ENCODE results near the gene FGR.

FGR gene

DNA sequence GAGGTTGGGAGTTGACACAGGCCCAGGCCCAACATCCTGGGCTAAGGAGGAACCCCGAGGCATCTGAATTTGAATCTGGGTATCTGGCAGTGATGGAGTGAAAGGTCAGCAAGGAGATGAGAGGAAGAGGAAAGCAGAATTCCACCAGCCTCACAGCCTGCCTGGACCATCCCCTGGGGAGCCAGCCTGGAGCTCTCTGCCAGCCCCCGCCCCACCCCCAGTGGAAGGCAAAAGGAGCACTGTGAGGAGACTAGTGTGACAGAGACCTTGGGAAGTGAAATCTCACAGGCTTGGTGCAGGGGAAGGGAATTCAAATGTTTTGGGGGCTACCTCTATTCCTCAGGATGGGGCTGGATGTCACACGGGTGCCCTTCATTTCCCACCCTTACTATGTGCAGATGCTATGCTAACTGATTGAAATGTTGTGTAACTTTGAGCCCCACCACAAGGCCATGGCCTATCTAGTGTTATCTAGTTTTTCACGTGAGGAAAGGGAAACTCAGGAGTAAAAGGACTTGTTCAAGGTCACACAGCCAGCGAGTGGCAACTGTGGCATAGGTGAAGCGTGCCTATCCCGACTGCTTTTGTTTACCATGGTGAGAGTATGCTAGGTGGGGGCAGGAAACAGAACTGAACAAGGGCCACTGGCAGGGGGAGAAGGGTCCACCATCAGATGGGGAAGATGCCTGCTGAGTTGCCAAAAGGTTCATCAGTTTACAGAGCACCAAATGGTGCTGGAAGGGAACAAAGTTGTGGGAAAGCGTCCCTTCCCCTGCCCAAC is 60.8 kb downstream of the FGR start:
- peaks cover 65% of the 10 kb centered on the region for H3K4me1 ChIP-seq (ENCODE audit: insufficient read depth, low read length)
- 69% methylated on average over 8 of the region's 8 CpGs for WGBS
- H3K27ac ChIP-seq (ENCODE audit: low read depth, low read length), result peak overlapping the region; percentile 95
- H3K4me3 ChIP-seq (ENCODE audit: low read length), result peak overlapping the region; percentile 59
- H3K9me3 ChIP-seq (ENCODE audit: insufficient read depth, low read depth, low read length), result no peaks in the 10 kb centered on the region
- no peaks in the 10 kb centered on the region for H3K27me3 ChIP-seq (ENCODE audit: insufficient read depth, low read length)
- peak overlapping the region; percentile 83 for H3K9ac ChIP-seq (ENCODE audit: low read depth, low read length)
- H3K36me3 ChIP-seq (ENCODE audit: insufficient read depth, low read length), result no peaks in the 10 kb centered on the region; the same call in 1 of the 2 replicates

DNA sequence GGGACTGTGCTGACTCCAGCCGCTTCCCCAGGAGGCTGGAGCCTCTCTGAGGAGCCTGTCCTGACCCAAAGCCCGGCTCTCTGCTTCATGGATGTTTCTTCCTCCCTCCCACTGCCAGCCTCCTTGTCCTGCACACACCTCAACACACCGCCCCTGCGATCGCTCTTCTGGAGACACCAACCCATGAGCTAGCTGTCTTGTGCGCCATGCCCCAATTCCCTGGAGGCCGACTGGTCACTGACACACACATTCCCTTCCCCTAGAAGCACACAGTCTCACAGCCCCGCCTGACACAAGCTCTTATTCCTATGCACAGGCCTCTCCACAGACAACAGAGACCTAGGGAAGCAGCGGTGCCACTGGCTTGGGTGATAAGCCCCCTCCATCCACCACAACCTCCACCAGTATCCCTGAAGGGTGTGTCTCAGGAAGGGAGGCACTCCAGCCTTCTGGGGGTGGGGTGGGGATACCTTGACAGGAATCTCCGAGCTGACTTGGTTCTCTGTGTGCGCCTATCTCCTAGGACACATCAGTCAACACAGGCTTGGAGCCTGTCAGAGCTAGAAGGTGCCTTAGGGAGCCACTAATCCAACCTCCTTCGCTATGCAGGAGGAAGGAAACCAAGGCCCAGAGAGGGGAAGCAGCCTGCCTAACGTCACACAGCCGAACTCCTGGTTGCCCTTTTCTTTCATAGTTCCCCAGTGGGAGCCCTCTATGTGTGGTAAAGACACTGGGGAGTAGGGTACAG is 62.1 kb downstream of the FGR start:
- Histone ChIP-seq H3K4me1 (ENCODE audit: insufficient read depth, low read length) (peaks cover 71% of the 10 kb centered on the region), H3K4me3 (ENCODE audit: low read length) (peak overlapping the region; percentile 37; the same call in 1 of the 2 replicates)
- 57% methylated on average over 14 of the region's 14 CpGs for WGBS

DNA sequence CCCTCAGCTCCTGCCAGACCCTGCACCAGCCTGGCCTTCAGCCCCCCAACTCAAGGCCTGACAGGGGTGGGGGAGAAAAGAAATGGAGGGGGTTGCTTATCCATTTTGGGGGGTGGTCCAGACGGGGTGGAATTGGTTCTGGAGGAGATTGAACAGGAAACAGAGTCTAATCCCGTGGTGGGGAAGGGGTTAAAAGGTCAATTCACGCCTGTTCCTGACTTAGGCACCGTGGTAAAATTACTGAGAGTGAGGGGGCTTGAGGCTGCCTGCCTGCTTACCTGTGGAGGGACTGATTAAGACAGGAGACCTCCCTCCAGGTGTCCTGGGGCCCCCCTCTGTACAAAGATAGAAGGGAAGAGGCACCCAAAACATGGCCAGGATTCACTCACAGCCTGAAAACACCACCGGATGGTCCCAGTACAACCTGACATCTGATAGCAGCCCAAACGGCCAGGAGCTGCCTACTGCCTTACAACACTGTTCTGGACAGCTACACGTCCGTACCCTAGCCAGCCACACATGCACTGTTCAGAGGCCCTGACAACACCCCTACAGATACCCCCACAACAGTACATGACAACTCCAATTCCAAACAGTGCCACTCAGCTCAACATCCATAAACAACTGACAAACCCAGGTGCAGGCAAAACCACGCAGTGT is 62.8 kb downstream of the FGR start:
- WGBS, result 13% methylated on average over 9 of the region's 9 CpGs
- Histone ChIP-seq H3K9ac (ENCODE audit: low read depth, low read length) (peak overlapping the region; percentile 30; the same call in 1 of the 2 replicates), H3K4me1 (ENCODE audit: insufficient read depth, low read length) (peaks cover 76% of the 10 kb centered on the region)

More for the DNA sequence above, 62.1 kb downstream of the FGR start:
- no peaks in the 10 kb centered on the region for H3K9me3 ChIP-seq (ENCODE audit: insufficient read depth, low read depth, low read length)
- H3K27me3 ChIP-seq (ENCODE audit: insufficient read depth, low read length), result no peaks in the 10 kb centered on the region
- H3K27ac ChIP-seq (ENCODE audit: low read depth, low read length), result peak overlapping the region; percentile 89
- no peaks in the 10 kb centered on the region; the same call in 1 of the 2 replicates for H3K36me3 ChIP-seq (ENCODE audit: insufficient read depth, low read length)
- H3K9ac ChIP-seq (ENCODE audit: low read depth, low read length), result peak overlapping the region; percentile 17; the same call in 1 of the 2 replicates

DNA sequence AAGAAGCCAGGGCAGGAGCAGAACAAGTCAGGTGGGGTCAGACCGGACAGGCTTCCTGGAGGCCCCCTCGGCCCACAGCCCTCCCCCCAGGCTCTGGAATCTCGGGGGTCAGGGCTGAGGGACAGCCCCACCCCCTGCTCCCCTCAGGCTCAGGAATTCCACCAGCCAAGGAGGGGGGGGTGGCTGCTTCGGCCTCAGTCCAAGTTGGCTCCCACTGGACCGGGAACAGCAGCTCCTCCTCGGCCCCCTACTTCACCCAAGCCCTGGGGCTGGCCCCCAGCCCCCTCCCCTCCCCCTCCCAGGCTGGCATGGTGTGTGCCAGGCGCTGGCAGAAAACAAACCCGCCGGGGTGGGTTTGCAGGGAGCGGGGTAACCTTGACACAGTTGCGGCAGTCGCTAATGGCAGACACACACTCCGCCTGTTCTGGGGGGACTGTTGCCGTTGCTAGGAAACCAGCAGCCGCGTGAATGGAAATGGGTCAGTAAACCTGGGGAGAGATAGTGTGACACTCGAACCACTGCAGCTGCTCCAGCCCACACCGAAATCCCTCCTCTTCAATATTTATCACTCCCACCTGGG is 63.5 kb downstream of the FGR start:
- Histone ChIP-seq H3K27ac (ENCODE audit: low read depth, low read length) (peak overlapping the region; percentile 89), H3K4me1 (ENCODE audit: insufficient read depth, low read length) (peaks cover 81% of the 10 kb centered on the region), H3K4me3 (ENCODE audit: low read length) (peak overlapping the region; percentile 37), H3K9ac (ENCODE audit: low read depth, low read length) (peak overlapping the region; percentile 68; the same call in 1 of the 2 replicates), H3K36me3 (ENCODE audit: insufficient read depth, low read length) (no peaks in the 10 kb centered on the region; the same call in 1 of the 2 replicates), H3K9me3 (ENCODE audit: insufficient read depth, low read depth, low read length) (no peaks in the 10 kb centered on the region), H3K27me3 (ENCODE audit: insufficient read depth, low read length) (no peaks in the 10 kb centered on the region)
- 22% methylated on average over 18 of the region's 18 CpGs for WGBS

More for the DNA sequence above, 62.8 kb downstream of the FGR start:
- Histone ChIP-seq H3K36me3 (ENCODE audit: insufficient read depth, low read length) (no peaks in the 10 kb centered on the region; the same call in 1 of the 2 replicates), H3K4me3 (ENCODE audit: low read length) (peak overlapping the region; percentile 37; the same call in 1 of the 2 replicates), H3K9me3 (ENCODE audit: insufficient read depth, low read depth, low read length) (no peaks in the 10 kb centered on the region), H3K27ac (ENCODE audit: low read depth, low read length) (peak overlapping the region; percentile 89), H3K27me3 (ENCODE audit: insufficient read depth, low read length) (no peaks in the 10 kb centered on the region)

DNA sequence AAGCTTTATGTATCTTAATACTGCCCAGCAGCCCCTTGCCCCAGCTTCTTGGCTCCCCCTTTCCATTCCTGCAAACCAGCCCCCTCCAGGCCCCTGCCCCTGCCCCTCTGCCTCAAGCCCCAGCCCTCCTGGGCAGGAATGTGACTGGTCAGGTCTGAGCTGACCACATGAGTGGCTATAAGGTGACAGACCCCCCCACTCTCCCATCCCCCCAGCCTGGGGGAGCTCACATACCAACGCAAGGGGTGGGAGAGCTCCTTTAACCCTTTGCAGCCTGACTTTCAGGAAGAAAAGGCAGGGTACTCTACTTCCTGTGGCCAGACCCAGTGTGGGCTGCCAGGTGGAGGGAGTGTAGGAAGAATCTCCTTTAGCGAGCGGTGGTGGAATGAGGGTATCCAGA is 64.2 kb downstream of the FGR start:
- H3K4me3 ChIP-seq (ENCODE audit: low read length), result peak overlapping the region; percentile 37
- peak overlapping the region; percentile 68; the same call in 1 of the 2 replicates for H3K9ac ChIP-seq (ENCODE audit: low read depth, low read length)
- peak overlapping the region; percentile 89 for H3K27ac ChIP-seq (ENCODE audit: low read depth, low read length)
- no peaks in the 10 kb centered on the region; the same call in 1 of the 2 replicates for H3K36me3 ChIP-seq (ENCODE audit: insufficient read depth, low read length)
- 0% methylated on average over 1 of the region's 3 CpGs for WGBS
- H3K4me1 ChIP-seq (ENCODE audit: insufficient read depth, low read length), result peaks cover 83% of the 10 kb centered on the region
- H3K9me3 ChIP-seq (ENCODE audit: insufficient read depth, low read depth, low read length), result no peaks in the 10 kb centered on the region
- no peaks in the 10 kb centered on the region for H3K27me3 ChIP-seq (ENCODE audit: insufficient read depth, low read length)

- Histone ChIP-seq H3K27ac (ENCODE audit: low read depth, low read length) (peak overlapping the region; percentile 89), H3K4me3 (ENCODE audit: low read length) (peak overlapping the region; percentile 24; the same call in 1 of the 2 replicates), H3K27me3 (ENCODE audit: insufficient read depth, low read length) (no peaks in the 10 kb centered on the region), H3K9me3 (ENCODE audit: insufficient read depth, low read depth, low read length) (no peaks in the 10 kb centered on the region), H3K4me1 (ENCODE audit: insufficient read depth, low read length) (peaks cover 86% of the 10 kb centered on the region), H3K9ac (ENCODE audit: low read depth, low read length) (peak overlapping the region; percentile 57; the same call in 1 of the 2 replicates), H3K36me3 (ENCODE audit: insufficient read depth, low read length) (no peaks in the 10 kb centered on the region; the same call in 1 of the 2 replicates)
- WGBS, result 42% methylated on average over 2 of the region's 2 CpGs
These were observed 64.6 kb downstream of the FGR start for GRCh38 chr1:27570356-27570755.

- Histone ChIP-seq H3K36me3 (ENCODE audit: insufficient read depth, low read length) (no peaks in the 10 kb centered on the region; the same call in 1 of the 2 replicates), H3K4me3 (ENCODE audit: low read length) (peak overlapping the region; percentile 24; the same call in 1 of the 2 replicates), H3K27me3 (ENCODE audit: insufficient read depth, low read length) (no peaks in the 10 kb centered on the region), H3K9me3 (ENCODE audit: insufficient read depth, low read depth, low read length) (no peaks in the 10 kb centered on the region), H3K4me1 (ENCODE audit: insufficient read depth, low read length) (peaks cover 85% of the 10 kb centered on the region), H3K27ac (ENCODE audit: low read depth, low read length) (peak overlapping the region; percentile 89), H3K9ac (ENCODE audit: low read depth, low read length) (peak overlapping the region; percentile 57; the same call in 1 of the 2 replicates)
- WGBS, result 23% methylated on average over 14 of the region's 14 CpGs
These were observed 65.3 kb downstream of the FGR start for GRCh38 chr1:27569506-27570291.

DNA sequence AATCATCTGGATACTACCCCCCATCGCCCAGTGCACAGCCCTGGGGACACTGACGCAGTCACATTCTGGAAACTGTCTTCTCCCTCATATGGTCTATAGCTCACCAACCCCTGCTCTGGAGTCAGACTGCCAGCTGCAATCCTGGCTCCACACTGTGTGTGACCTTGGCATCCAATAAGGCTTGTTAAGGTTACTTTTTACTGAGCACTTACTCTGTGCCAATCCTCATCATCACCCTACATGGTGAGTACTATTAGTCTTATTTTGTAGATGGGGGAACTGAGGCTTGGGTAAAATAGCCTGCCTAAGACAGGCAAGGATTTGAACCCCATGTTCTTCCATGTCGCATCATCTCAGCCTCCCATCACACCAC is 65.9 kb downstream of the FGR start:
- WGBS, result 85% methylated on average over 3 of the region's 3 CpGs
- H3K36me3 ChIP-seq (ENCODE audit: insufficient read depth, low read length), result no peaks in the 10 kb centered on the region; the same call in 1 of the 2 replicates
- H3K9me3 ChIP-seq (ENCODE audit: insufficient read depth, low read depth, low read length), result no peaks in the 10 kb centered on the region
- H3K9ac ChIP-seq (ENCODE audit: low read depth, low read length), result no peak overlapping the region
- no peaks in the 10 kb centered on the region for H3K27me3 ChIP-seq (ENCODE audit: insufficient read depth, low read length)
- no peak overlapping the region; the same call in 1 of the 2 replicates for H3K27ac ChIP-seq (ENCODE audit: low read depth, low read length)
- H3K4me1 ChIP-seq (ENCODE audit: insufficient read depth, low read length), result peaks cover 85% of the 10 kb centered on the region
- no peak overlapping the region; the same call in 1 of the 2 replicates for H3K4me3 ChIP-seq (ENCODE audit: low read length)

- Histone ChIP-seq H3K9me3 (ENCODE audit: insufficient read depth, low read depth, low read length) (no peaks in the 10 kb centered on the region), H3K27me3 (ENCODE audit: insufficient read depth, low read length) (no peaks in the 10 kb centered on the region), H3K36me3 (ENCODE audit: insufficient read depth, low read length) (no peaks in the 10 kb centered on the region; the same call in 1 of the 2 replicates), H3K9ac (ENCODE audit: low read depth, low read length) (no peak overlapping the region), H3K4me3 (ENCODE audit: low read length) (peak overlapping the region; percentile 38), H3K4me1 (ENCODE audit: insufficient read depth, low read length) (peaks cover 85% of the 10 kb centered on the region), H3K27ac (ENCODE audit: low read depth, low read length) (peak overlapping the region; percentile 21; the same call in 1 of the 2 replicates)
- 7% methylated on average over 65 of the region's 65 CpGs for WGBS
These were observed 66.5 kb downstream of the FGR start for GRCh38 chr1:27568300-27569087.
